ENCODE measurements around the gene TMEM242.
A peak's percentile ranks its signal among the peaks of the same experiment; 100 is the strongest.

The TMEM242 gene

DNA sequence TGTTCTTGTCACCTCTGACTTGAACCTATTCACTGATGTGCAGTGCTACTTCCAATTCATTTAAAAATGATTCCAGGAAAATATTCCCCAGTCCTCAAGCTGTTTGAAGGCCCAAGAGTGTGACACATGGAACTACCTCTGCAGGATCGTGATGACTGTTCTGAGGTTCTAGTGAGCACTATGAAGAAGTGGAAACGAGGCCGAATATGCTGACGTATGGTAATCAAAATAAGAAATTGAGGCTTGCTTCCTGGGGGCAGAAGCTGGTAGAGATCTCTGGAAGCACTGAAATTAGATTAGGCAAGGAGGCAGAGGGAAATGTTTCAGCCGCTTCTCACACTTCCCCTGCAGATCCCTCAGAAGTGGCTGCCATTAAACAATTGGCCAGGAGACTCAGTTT is 15.7 kb downstream of the TMEM242 start:
- TF ChIP-seq Cebpa-rat (IDR thresholded peaks at IDR 0.05): no peak
- Histone ChIP-seq H3K36me3 (peaks cover 28% of the 10 kb centered on the region), H3K9ac (no peak overlapping the region)

DNA sequence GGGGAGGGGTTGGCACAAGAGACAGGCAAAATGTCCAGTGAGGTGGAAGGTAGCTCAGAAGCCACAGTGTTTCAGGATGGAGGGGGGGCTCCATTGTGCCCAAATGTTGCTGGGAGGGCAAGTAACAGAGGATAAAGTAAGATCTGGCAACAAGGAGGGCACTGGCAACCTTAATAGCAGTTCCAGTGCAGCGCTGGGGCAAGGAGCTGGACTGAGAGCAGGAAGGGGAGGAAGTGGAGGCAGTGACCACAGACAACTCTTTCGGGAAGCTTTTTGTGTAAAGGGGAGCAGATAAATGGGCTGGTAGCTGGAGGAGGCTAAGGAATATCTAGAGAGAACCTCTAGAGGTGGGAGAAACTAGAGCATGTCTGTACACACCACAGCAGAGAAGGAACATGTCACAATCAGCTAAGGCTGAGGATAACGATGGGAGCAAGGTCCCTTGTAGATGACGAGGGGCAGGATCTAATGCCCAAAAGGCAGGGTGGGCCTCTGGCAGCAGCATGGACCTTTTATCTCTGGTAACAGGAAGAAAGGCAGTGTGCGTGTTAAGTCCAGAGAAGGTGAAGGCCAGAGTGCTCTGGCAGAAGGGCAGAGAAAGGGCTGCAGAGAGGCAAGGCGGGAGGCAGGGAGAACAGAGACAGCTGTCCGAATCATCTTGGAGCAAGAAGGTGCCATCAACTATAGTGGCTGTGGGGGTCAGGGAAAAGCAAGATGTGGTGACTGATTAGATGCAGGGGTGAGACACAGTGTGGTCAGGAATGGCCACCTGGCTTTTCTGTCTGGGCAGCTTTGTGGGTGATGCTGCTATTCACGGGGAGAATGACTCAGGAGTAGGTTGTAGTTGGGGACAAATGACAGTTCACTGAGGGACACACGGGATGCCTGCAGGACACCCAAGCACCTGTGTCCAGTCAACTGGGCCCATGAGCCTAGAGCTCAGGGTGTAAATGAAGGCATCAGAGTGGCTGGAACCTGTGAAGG is 17.4 kb downstream of the TMEM242 start:
- Histone ChIP-seq H3K4me3 (no peak overlapping the region), H3K9ac (no peak overlapping the region), H4K20me1 (peaks cover 33% of the 10 kb centered on the region), H3K4me1 (peaks cover 20% of the 10 kb centered on the region), H3K4me2 (peak overlapping the region; percentile 56), H3K9me3 (no peaks in the 10 kb centered on the region), H3K27ac (no peak overlapping the region), H3K36me3 (peaks cover 20% of the 10 kb centered on the region; the same call in 1 of the 2 replicates), H3K27me3 (no peaks in the 10 kb centered on the region)
- TF ChIP-seq Cebpa-rat (IDR thresholded peaks at IDR 0.05): no peak

More for the DNA sequence above, 15.7 kb downstream of the TMEM242 start:
- Histone ChIP-seq H3K4me1 (peaks cover 20% of the 10 kb centered on the region), H4K20me1 (peaks cover 33% of the 10 kb centered on the region), H3K27ac (no peak overlapping the region), H3K9me3 (no peaks in the 10 kb centered on the region), H3K4me3 (no peak overlapping the region), H3K4me2 (no peak overlapping the region), H3K27me3 (no peaks in the 10 kb centered on the region)

DNA sequence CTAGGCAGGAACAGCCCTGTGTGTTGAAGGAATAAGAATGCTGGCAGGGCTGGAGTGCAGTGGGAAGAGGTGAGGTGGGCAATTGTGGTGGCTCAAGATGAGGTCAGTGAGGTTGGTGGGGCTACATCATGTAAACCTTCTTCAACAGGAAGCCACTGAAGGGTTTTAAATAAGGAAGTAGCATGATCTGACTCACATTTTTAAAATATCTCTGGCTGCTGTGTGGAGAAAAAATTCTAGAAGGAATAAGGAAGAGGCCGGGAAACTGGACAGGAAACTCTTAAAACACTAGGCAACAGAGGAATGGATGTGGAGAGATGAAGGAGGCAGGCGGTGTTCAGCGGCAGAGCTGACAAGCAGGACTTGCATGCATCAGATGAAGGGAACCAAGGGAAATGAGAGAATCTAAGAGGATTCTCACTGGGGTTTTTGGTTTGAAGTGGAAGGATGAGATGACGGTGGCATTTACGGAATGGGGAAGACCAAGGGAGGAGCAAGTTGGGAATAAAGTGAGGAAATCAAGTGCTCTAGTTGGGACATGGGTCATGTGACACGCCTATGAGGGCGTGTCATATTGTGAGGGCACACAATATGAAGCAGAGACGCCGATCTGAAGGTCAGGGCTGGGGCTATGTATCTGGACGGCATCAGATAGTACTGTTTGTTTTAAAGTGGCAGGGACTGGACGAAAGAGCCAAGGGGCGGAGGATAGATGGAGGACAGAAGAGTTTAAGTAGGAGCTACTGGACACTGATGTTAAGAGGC is 18.2 kb downstream of the TMEM242 start:
- no peak for TF ChIP-seq Cebpa-rat (IDR thresholded peaks at IDR 0.05)
- H3K4me2 ChIP-seq: peak overlapping the region; percentile 56
- H3K27ac ChIP-seq: no peak overlapping the region
- H3K27me3 ChIP-seq: no peaks in the 10 kb centered on the region
- H3K4me3 ChIP-seq: no peak overlapping the region
- peaks cover 13% of the 10 kb centered on the region for H3K36me3 ChIP-seq
- H3K9ac ChIP-seq: no peak overlapping the region
- peaks cover 1% of the 10 kb centered on the region; the same call in 1 of the 2 replicates for H3K9me3 ChIP-seq
- peaks cover 24% of the 10 kb centered on the region; the same call in 1 of the 2 replicates for H4K20me1 ChIP-seq
- H3K4me1 ChIP-seq: peaks cover 20% of the 10 kb centered on the region

DNA sequence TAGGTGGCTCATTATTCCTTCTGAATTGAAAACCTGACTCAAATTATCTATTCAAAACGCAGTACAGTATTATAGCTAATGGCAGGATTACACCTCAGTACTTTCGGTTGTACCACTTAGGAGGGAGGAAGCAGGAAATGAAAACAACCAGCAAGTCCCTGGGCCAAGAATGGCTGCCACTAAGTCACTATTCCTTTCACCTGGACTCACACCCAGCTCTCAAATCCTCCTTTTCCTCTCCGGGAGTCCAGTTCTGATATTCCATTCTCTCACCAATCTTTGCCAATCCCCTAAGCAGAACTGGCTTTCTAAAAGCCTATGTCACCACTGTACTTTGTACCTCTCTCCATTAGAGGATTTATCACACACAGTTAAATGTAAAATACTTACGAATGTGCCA is 20.6 kb downstream of the TMEM242 start:
- H3K36me3 ChIP-seq: peaks cover 22% of the 10 kb centered on the region
- H3K9ac ChIP-seq: no peak overlapping the region
- no peak overlapping the region for H3K27ac ChIP-seq
- H3K9me3 ChIP-seq: peaks cover 4% of the 10 kb centered on the region; the same call in 1 of the 2 replicates
- H3K4me3 ChIP-seq: no peak overlapping the region
- no peak overlapping the region for H3K4me2 ChIP-seq
- no peaks in the 10 kb centered on the region for H3K27me3 ChIP-seq
- peaks cover 32% of the 10 kb centered on the region for H3K4me1 ChIP-seq
- TF ChIP-seq Cebpa-rat (IDR thresholded peaks at IDR 0.05): no peak
- peaks cover 14% of the 10 kb centered on the region; the same call in 1 of the 2 replicates for H4K20me1 ChIP-seq

DNA sequence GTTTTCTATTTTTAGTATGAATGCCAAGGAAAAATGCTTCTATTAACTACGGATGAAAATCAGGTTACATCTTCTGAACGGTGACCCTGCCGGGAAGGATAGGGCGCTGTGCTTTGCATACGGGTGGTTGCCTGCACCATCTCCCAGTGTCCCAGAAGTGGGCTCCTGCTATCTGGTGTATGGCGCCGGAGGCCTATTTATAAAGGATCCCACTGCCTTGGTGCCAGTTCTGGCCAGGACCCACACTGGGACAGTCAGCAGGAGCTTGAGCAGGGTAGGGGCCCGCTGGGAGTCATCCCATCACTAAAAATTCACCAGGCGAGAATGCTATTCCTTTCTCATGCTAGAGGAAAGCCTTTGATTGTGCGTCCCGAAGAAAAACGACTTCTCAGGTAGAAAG is 22.9 kb downstream of the TMEM242 start:
- Histone ChIP-seq H3K4me2 (no peak overlapping the region), H3K27ac (no peak overlapping the region), H3K4me1 (peaks cover 27% of the 10 kb centered on the region), H3K4me3 (no peak overlapping the region), H3K9ac (no peak overlapping the region), H3K36me3 (peaks cover 16% of the 10 kb centered on the region), H3K27me3 (no peaks in the 10 kb centered on the region), H3K9me3 (peaks cover 4% of the 10 kb centered on the region; the same call in 1 of the 2 replicates), H4K20me1 (no peaks in the 10 kb centered on the region)
- no peak for TF ChIP-seq Cebpa-rat (IDR thresholded peaks at IDR 0.05)

DNA sequence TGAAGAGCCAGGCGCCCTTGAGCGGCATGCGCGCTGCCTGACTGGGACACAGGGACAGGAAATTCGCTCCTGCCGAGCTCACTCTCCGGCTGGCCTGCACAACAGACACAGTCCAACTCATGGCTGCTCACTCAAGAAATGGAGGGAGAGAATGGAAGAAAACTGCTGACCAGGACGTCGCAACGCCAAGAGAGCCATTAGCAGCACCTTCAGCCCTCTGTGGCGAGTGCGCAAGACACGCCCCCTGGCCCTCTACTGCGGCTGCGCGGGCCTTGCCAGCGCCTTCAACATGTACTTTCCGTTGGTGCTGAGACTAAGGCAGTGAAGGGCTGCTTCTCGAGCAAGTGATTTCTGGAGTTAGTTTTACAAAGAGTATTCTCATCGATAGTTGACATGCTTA is 23.3 kb downstream of the TMEM242 start:
- H3K27me3 ChIP-seq: no peaks in the 10 kb centered on the region
- no peak overlapping the region for H3K4me2 ChIP-seq
- no peaks in the 10 kb centered on the region for H4K20me1 ChIP-seq
- H3K36me3 ChIP-seq: peaks cover 16% of the 10 kb centered on the region
- H3K27ac ChIP-seq: no peak overlapping the region
- no peak overlapping the region for H3K4me3 ChIP-seq
- peaks cover 4% of the 10 kb centered on the region; the same call in 1 of the 2 replicates for H3K9me3 ChIP-seq
- no peak for TF ChIP-seq Cebpa-rat (IDR thresholded peaks at IDR 0.05)
- peaks cover 23% of the 10 kb centered on the region for H3K4me1 ChIP-seq
- no peak overlapping the region for H3K9ac ChIP-seq

DNA sequence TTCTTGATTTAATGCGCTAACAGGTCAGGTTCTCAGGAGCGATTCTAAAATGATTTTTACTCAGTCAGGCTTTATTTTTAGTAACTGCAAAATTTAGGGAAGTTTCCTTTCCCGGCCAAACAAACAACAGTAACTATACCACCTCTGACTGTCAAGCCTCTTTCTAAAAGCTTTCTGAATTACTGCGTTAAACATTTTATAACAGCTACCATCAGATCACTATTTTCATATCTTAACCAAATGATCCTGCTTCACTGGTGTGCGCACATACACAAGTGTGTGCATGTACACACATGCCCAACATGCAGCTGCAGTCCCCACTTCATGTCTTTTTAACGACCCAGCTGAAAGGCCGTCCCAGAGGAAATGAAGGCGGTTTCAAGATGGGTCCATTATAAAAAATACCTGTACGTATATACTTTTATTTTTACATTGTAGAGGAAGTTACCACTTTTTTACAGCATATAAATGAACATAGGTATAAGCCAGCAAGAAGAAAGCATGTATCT is 25.0 kb downstream of the TMEM242 start:
- H3K4me1 ChIP-seq: peaks cover 17% of the 10 kb centered on the region
- peaks cover 4% of the 10 kb centered on the region; the same call in 1 of the 2 replicates for H3K9me3 ChIP-seq
- H3K27me3 ChIP-seq: no peaks in the 10 kb centered on the region
- H3K27ac ChIP-seq: 0 out of 2 replicates have a peak overlapping the region, but pooled peaks have one; percentile 10
- peak overlapping the region; percentile 78 for H3K4me2 ChIP-seq
- TF ChIP-seq Cebpa-rat (IDR thresholded peaks at IDR 0.05): no peak
- H4K20me1 ChIP-seq: no peaks in the 10 kb centered on the region
- peaks cover 16% of the 10 kb centered on the region for H3K36me3 ChIP-seq
- H3K4me3 ChIP-seq: no peak overlapping the region
- peak overlapping the region; percentile 45 for H3K9ac ChIP-seq

DNA sequence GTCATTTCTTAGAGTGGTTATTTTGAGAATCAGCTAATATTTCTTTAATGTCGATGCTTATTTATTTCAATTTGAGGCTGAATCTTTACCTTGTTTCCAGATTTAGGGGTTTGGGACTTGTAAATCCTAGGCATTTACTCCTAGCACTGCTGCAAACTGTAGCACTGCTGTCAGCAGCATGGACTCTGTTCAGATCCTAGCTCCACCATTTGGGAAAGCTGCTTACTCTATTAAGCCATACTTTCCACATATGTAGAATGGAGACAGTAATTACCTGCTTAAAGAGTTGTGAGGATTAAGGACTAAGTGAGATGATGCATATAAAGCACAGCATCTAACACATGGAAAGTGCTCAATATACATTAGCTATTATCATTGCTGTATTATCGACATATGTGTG is 28.7 kb downstream of the TMEM242 start:
- Histone ChIP-seq H3K27ac (no peak overlapping the region), H3K4me2 (no peak overlapping the region), H3K27me3 (no peaks in the 10 kb centered on the region), H3K4me1 (peaks cover 17% of the 10 kb centered on the region), H3K9me3 (no peaks in the 10 kb centered on the region), H3K9ac (no peak overlapping the region), H3K36me3 (peaks cover 40% of the 10 kb centered on the region), H4K20me1 (no peaks in the 10 kb centered on the region), H3K4me3 (no peak overlapping the region)
- no peak for TF ChIP-seq Cebpa-rat (IDR thresholded peaks at IDR 0.05)

DNA sequence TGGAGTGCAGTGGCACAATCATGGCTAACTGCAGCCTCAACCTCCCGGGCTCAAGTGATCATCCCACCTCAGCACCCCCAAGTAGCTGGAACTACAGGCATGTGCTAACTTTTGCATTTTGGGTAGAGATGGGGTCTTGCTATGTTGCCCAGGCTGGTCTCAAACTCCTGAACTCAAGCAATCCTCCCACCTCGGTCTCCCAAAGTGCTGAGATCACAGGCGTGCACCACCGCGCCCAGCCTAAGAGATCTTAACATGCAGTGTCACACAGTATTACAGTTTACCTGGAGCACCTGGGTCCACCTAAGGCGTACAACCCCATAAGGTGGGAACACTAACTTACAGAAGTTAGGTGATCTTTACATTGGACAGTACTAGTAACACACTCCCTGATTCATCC is 29.5 kb downstream of the TMEM242 start:
- H4K20me1 ChIP-seq: no peaks in the 10 kb centered on the region
- no peak overlapping the region for H3K27ac ChIP-seq
- TF ChIP-seq Cebpa-rat (IDR thresholded peaks at IDR 0.05): no peak
- peaks cover 16% of the 10 kb centered on the region for H3K4me1 ChIP-seq
- peaks cover 35% of the 10 kb centered on the region for H3K36me3 ChIP-seq
- H3K9ac ChIP-seq: no peak overlapping the region
- H3K4me2 ChIP-seq: no peak overlapping the region
- no peaks in the 10 kb centered on the region for H3K27me3 ChIP-seq
- H3K9me3 ChIP-seq: no peaks in the 10 kb centered on the region
- H3K4me3 ChIP-seq: no peak overlapping the region

Measured in BLaER1 (cell line).